Glutamatergic neuron (in vitro differentiated cells): ENCODE data around the gene PCP2. TPM values are rescaled to one million over a fixed set of nuclear protein-coding genes. Genes with fewer than 3 reads are reported as not detected.

Source experiments
- DNase-seq: peaks from one replicate; pipeline ENCODE4 v3.0.0; 2022
- H3K27ac Mint-ChIP-seq: one replicate; pipeline ENCODE4 v1.8.0; 2020; ENCODE audit warnings: mild to moderate bottlenecking, mixed read lengths, inconsistent platforms; ENCODE audit not compliant: unreplicated experiment
- H3K27me3 Mint-ChIP-seq: one replicate; pipeline ENCODE4 v1.8.0; 2020; ENCODE audit warnings: mild to moderate bottlenecking, moderate library complexity, mixed read lengths, inconsistent platforms; ENCODE audit not compliant: unreplicated experiment
- H3K36me3 Mint-ChIP-seq: one replicate; pipeline ENCODE4 v1.8.0; 2020; ENCODE audit warnings: mild to moderate bottlenecking, mixed read lengths, inconsistent platforms; ENCODE audit not compliant: unreplicated experiment
- H3K4me1 Mint-ChIP-seq: one replicate; pipeline ENCODE4 v1.8.0; 2020; ENCODE audit warnings: mild to moderate bottlenecking, low read depth, mixed read lengths, inconsistent platforms; ENCODE audit not compliant: unreplicated experiment
- H3K4me3 Mint-ChIP-seq: one replicate; pipeline ENCODE4 v1.8.0; 2020; ENCODE audit warnings: mild to moderate bottlenecking, mixed read lengths, inconsistent platforms; ENCODE audit not compliant: unreplicated experiment
- H3K9me3 Mint-ChIP-seq: one replicate; pipeline ENCODE4 v1.8.0; 2020; ENCODE audit warnings: mild to moderate bottlenecking, moderate library complexity, mixed read lengths, inconsistent platforms; ENCODE audit not compliant: unreplicated experiment
- total RNA-seq: library from RNA; stranded (reverse); fragmentation: NEBNext Ultra II Directional; extraction: Animal tissue kit (Norgen Biotek cat#: 25700); gene quantifications from one replicate; pipeline ENCODE4 v1.2.1, GENCODE V29; 2021; ENCODE audit not compliant: unreplicated experiment
- TF ChIP-seq, protein P1 (sequence below): fragments of 200-600 bp; sonication (generic); IDR thresholded peaks from one replicate; pipeline ENCODE4 v1.5.0; 2021; ENCODE audit not compliant: partially characterized antibody, unreplicated experiment

Gene PCP2
- total RNA-seq, 1 donor from 2014 or later: not detected

GRCh38 chr19:7654401-7654800 is 20.9 kb upstream of the PCP2 start:
- no peak for DNase-seq
- Mint-ChIP-seq H3K36me3 (peaks cover 4% of the 10 kb centered on the region), H3K4me1 (peaks cover 6% of the 10 kb centered on the region), H3K4me3 (no peak overlapping the region), H3K27ac (no peak overlapping the region), H3K27me3 (peaks cover 11% of the 10 kb centered on the region), H3K9me3 (peaks cover 8% of the 10 kb centered on the region)
- TF ChIP-seq, protein P1, sequence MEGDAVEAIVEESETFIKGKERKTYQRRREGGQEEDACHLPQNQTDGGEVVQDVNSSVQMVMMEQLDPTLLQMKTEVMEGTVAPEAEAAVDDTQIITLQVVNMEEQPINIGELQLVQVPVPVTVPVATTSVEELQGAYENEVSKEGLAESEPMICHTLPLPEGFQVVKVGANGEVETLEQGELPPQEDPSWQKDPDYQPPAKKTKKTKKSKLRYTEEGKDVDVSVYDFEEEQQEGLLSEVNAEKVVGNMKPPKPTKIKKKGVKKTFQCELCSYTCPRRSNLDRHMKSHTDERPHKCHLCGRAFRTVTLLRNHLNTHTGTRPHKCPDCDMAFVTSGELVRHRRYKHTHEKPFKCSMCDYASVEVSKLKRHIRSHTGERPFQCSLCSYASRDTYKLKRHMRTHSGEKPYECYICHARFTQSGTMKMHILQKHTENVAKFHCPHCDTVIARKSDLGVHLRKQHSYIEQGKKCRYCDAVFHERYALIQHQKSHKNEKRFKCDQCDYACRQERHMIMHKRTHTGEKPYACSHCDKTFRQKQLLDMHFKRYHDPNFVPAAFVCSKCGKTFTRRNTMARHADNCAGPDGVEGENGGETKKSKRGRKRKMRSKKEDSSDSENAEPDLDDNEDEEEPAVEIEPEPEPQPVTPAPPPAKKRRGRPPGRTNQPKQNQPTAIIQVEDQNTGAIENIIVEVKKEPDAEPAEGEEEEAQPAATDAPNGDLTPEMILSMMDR: no peak

DNA sequence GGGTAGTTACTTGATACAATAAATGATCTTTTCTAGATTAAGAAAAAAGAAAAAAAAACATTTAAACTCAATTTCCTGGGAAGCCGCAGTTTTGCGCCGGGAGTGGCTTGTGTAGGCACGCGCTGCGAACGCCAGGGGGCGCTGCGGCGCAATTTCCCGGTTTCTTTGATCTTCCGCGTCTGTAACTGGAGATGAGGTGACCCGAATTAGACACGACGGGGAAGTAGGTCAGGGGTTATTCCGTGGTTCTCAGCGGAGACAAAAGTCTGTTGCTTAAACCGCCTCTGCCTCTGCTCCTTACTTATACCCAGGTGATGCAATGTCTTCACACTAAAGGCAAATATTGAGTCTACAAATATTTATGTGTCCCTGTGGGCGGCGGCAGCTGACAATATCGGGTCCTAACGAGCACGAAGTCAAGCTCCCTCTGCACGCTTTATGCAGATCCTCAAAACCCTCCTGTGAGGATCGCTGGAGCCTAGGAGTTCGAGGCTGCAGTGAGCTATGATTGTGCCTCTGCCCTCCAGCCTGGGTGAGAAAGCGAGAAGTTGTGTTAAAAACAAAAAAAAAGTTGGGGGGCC is 18.6 kb upstream of the PCP2 start:
- Mint-ChIP-seq H3K9me3 (peaks cover 8% of the 10 kb centered on the region), H3K36me3 (peaks cover 4% of the 10 kb centered on the region), H3K4me3 (peak overlapping the region; percentile 52), H3K4me1 (peaks cover 6% of the 10 kb centered on the region), H3K27me3 (peaks cover 11% of the 10 kb centered on the region), H3K27ac (peak overlapping the region; percentile 48)
- TF ChIP-seq, protein P1: peak; percentile 99
- DNase-seq: peak; percentile 89

DNA sequence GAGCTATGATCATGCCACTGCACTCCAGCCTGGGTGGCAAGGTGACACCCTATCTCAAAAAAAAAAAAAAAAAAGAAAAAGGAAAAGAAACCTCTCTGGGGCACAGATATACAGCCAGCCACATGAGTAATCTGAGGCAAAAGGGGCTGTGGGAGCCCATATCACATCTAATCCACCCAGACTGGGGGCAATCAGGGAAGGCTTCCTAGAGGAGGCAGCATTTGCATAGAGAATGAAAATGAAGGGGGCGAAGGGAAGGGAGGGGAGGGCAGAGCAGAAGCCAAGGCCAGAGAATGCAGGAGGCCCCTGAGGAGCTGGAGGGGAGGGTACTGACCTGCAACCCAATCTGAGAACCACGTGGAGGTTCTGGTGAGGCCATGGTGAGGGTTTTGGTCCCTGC is 16.6 kb upstream of the PCP2 start:
- TF ChIP-seq, protein P1: no peak
- H3K9me3 Mint-ChIP-seq: peaks cover 8% of the 10 kb centered on the region
- H3K36me3 Mint-ChIP-seq: peaks cover 4% of the 10 kb centered on the region
- DNase-seq: no peak
- peaks cover 9% of the 10 kb centered on the region for H3K4me1 Mint-ChIP-seq
- H3K4me3 Mint-ChIP-seq: no peak overlapping the region
- no peak overlapping the region for H3K27ac Mint-ChIP-seq
- H3K27me3 Mint-ChIP-seq: peaks cover 14% of the 10 kb centered on the region

DNA sequence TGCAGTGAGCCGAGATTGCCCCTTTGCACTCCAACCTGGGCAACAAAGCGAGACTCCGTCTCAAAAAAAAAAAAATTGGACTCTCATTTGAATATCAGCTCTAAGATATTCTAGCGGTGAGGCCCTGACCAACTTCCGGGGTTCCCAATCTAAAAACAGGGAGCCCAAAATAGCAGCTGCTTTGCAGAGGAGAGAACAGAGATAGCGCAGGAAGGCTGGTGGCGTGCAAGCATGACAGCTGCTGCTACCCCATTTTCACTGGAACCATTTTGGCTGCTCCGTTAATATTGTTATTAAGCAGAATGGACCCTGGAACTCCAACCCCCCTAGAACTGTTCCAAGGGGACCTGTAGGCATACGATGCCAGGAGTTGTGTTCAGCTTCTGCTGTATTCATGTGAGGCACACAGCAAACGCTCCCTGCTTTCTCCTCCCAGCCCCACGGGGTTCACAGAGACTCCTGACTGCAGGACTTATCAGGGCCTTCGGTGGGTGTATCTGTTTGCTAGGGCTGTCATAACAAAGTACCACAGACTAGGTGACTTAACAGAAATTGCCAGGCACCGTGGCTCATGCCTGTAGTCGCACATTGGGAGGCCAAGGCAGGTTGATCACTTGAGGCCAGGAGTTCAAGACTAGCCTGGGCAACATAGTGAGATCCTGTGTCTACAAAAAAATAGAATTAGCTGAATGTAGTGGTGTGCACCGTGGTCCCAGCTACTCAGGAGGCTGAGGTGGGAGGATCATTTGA is 14.9 kb upstream of the PCP2 start:
- Mint-ChIP-seq H3K36me3 (peaks cover 4% of the 10 kb centered on the region), H3K4me3 (no peak overlapping the region), H3K27me3 (peaks cover 14% of the 10 kb centered on the region), H3K9me3 (peaks cover 8% of the 10 kb centered on the region), H3K27ac (no peak overlapping the region), H3K4me1 (peaks cover 9% of the 10 kb centered on the region)
- TF ChIP-seq, protein P1: no peak
- no peak for DNase-seq

- Mint-ChIP-seq H3K4me3 (no peak overlapping the region), H3K27me3 (peaks cover 7% of the 10 kb centered on the region), H3K27ac (no peak overlapping the region), H3K36me3 (no peaks in the 10 kb centered on the region), H3K9me3 (peaks cover 2% of the 10 kb centered on the region), H3K4me1 (peaks cover 3% of the 10 kb centered on the region)
- TF ChIP-seq, protein P1: no peak
- no peak for DNase-seq
Measured at GRCh38 chr19:7647156-7647555, 13.6 kb upstream of the PCP2 start.
